H1 (cell line): Measurements from ENCODE around the gene DTNB. TPM values are rescaled to one million over a fixed set of nuclear protein-coding genes. Genes with fewer than 3 reads are reported as not detected.

ENCODE experiments used
- CTCF ChIA-PET: fragments of 300-600 bp; sonication (Branson Sonifier 250); formaldehyde crosslinking; loops from one replicate; lab custom pipeline; 2021; ENCODE audit not compliant: partially characterized antibody; lab: Charles Lee
- POLR2A ChIA-PET: fragments of 300-600 bp; sonication (Branson Sonifier 250); formaldehyde crosslinking; loops from one replicate; lab custom pipeline; 2021; ENCODE audit warnings: inconsistent platforms; ENCODE audit not compliant: partially characterized antibody; lab: Charles Lee
- DNase-seq, 2 experiments: peaks; one replicate each; pipeline versions ENCODE4 v3.0.0 to v3.0.0-alpha.2; 2010 to 2022; ENCODE audit warnings: low spot score in 2 of 2, low read depth in 1 of 2, mixed read lengths in 1 of 2
- FAIRE-seq: peaks from 2 replicates; lab custom pipeline; 2011; peaks lifted over from hg19 to GRCh38; lab: Jason Lieb, UNC
- H2AFZ ChIP-seq: 2 replicates; pipeline ENCODE4 v1.8.1; 2012; ENCODE audit warnings: low read length, inconsistent platforms
- H2AK5ac ChIP-seq: 2 replicates; pipeline ENCODE4 v1.6.1; 2013; ENCODE audit warnings: low read depth, low read length
- H2BK120ac ChIP-seq: replicated peaks from 2 replicates; pipeline ENCODE3; 2013; ENCODE audit warnings: low read depth, low read length, inconsistent platforms
- H2BK12ac ChIP-seq: 2 replicates; pipeline ENCODE4 v1.6.1; 2013; ENCODE audit warnings: low read depth, low read length
- H2BK15ac ChIP-seq: 2 replicates; pipeline ENCODE4 v1.6.1; 2013; ENCODE audit warnings: low read length
- H2BK20ac ChIP-seq: 2 replicates; pipeline ENCODE4 v1.6.1; 2013; ENCODE audit warnings: low read length
- H2BK5ac ChIP-seq: 2 replicates; pipeline ENCODE4 v1.6.1; 2013; ENCODE audit warnings: low read depth, low read length
- H3K14ac ChIP-seq: 2 replicates; pipeline ENCODE4 v1.6.1; 2013; ENCODE audit warnings: inconsistent platforms; ENCODE audit not compliant: insufficient read length
- H3K18ac ChIP-seq: 2 replicates; pipeline ENCODE4 v1.6.1; 2013; ENCODE audit warnings: low read length; ENCODE audit errors: extremely low read depth
- H3K23ac ChIP-seq: 2 replicates; pipeline ENCODE4 v1.6.1; 2013; ENCODE audit warnings: inconsistent platforms; ENCODE audit not compliant: insufficient read length
- H3K23me2 ChIP-seq: 2 replicates; pipeline ENCODE4 v1.6.1; 2013; ENCODE audit warnings: low read depth, low read length
- H3K27ac ChIP-seq: 2 replicates; pipeline ENCODE4 v1.6.1; 2011; ENCODE audit warnings: low read depth, low read length, inconsistent platforms
- H3K27me3 ChIP-seq, 4 experiments: replicated peaks in 1 of 4; 1 replicate in 1 of 4; 2 replicates in 3 of 4; pipeline versions ENCODE4 v1.6.1 to v1.8.1; 2011 to 2013; ENCODE audit warnings: low read length in 3 of 4, mild to moderate bottlenecking in 3 of 4, inconsistent platforms in 2 of 4, mixed read lengths in 2 of 4, moderate library complexity in 1 of 4; ENCODE audit not compliant: control insufficient read depth in 3 of 4, insufficient read depth in 3 of 4; ENCODE audit errors: extremely low read depth in 1 of 4
- H3K36me3 ChIP-seq, 4 experiments: 2 replicates each; pipeline versions ENCODE4 v1.6.1 to v1.8.1; 2011 to 2013; ENCODE audit warnings: mild to moderate bottlenecking in 4 of 4, low read length in 3 of 4, moderate library complexity in 2 of 4, control low read depth in 1 of 4, inconsistent platforms in 1 of 4; ENCODE audit not compliant: insufficient read depth in 4 of 4, control insufficient read depth in 2 of 4
- H3K4ac ChIP-seq: replicated peaks from 2 replicates; pipeline ENCODE3; 2013; ENCODE audit warnings: low read length, low read depth, mixed read lengths, inconsistent platforms; ENCODE audit not compliant: insufficient read length
- H3K4me1 ChIP-seq, 4 experiments: replicated peaks in 1 of 4; 1 replicate in 1 of 4; 2 replicates in 3 of 4; pipeline versions ENCODE4 v1.6.1 to v1.8.1; 2011 to 2013; ENCODE audit warnings: low read length in 3 of 4, inconsistent platforms in 2 of 4, mixed read lengths in 1 of 4; ENCODE audit not compliant: insufficient read depth in 4 of 4, control insufficient read depth in 3 of 4
- H3K4me2 ChIP-seq, 2 experiments: 2 replicates each; pipeline versions ENCODE4 v1.6.1 to v1.8.1; 2011 to 2013; ENCODE audit warnings: low read depth in 2 of 2, low read length in 2 of 2, control low read depth in 1 of 2, inconsistent platforms in 1 of 2, mild to moderate bottlenecking in 1 of 2; ENCODE audit not compliant: insufficient read depth in 1 of 2
- H3K4me3 ChIP-seq, 4 experiments: fragments of 200-600, 300-600 bp in 1 of 4; sonication (generic), shearing (Covaris generic), sonication (Bioruptor Twin) in 1 of 4; 2 replicates each; pipeline versions ENCODE4 v1.5.1 to v1.8.1; 2011 to 2016; ENCODE audit warnings: low read length in 4 of 4, low read depth in 3 of 4, control low read depth in 2 of 4, inconsistent platforms in 2 of 4, mild to moderate bottlenecking in 2 of 4, mixed read lengths in 1 of 4, moderate library complexity in 1 of 4; ENCODE audit not compliant: insufficient read depth in 2 of 4; ENCODE audit errors: extremely low read depth in 1 of 4
- H3K56ac ChIP-seq: replicated peaks from 2 replicates; pipeline ENCODE3; 2013; ENCODE audit warnings: low read depth, mild to moderate bottlenecking, mixed read lengths, low read length, inconsistent platforms; ENCODE audit not compliant: insufficient read length
- H3K79me1 ChIP-seq: 2 replicates; pipeline ENCODE4 v1.6.1; 2013; ENCODE audit warnings: low read depth, low read length, control low read depth
- H3K79me2 ChIP-seq, 2 experiments: 2 replicates each; pipeline versions ENCODE4 v1.6.1 to v1.8.1; 2012 to 2013; ENCODE audit warnings: low read length in 2 of 2, mild to moderate bottlenecking in 2 of 2, inconsistent platforms in 1 of 2; ENCODE audit not compliant: insufficient read depth in 2 of 2, control insufficient read depth in 1 of 2
- H3K9ac ChIP-seq, 4 experiments: replicated peaks in 1 of 4; 1 replicate in 1 of 4; 2 replicates in 3 of 4; pipeline versions ENCODE4 v1.6.1 to v1.8.1; 2011 to 2013; ENCODE audit warnings: low read depth in 3 of 4, low read length in 3 of 4, control low read depth in 2 of 4, mild to moderate bottlenecking in 2 of 4, moderate library complexity in 2 of 4, inconsistent platforms in 1 of 4; ENCODE audit errors: extremely low read depth in 1 of 4
- H3K9me3 ChIP-seq, 2 experiments: 2 replicates each; pipeline versions ENCODE4 v1.6.1 to v1.8.1; 2012 to 2013; ENCODE audit warnings: mild to moderate bottlenecking in 2 of 2, moderate library complexity in 2 of 2, control low read depth in 1 of 2, inconsistent platforms in 1 of 2, low read depth in 1 of 2, low read length in 1 of 2, mixed read lengths in 1 of 2; ENCODE audit not compliant: insufficient read depth in 2 of 2
- H4K20me1 ChIP-seq, 2 experiments: replicated peaks in 1 of 2; 2 replicates each; pipeline versions ENCODE3 to v1.8.1; 2011 to 2013; ENCODE audit warnings: inconsistent platforms in 2 of 2, low read length in 2 of 2, mild to moderate bottlenecking in 1 of 2; ENCODE audit not compliant: insufficient read depth in 2 of 2, control insufficient read depth in 1 of 2
- H4K5ac ChIP-seq: 2 replicates; pipeline ENCODE4 v1.6.1; 2013; ENCODE audit warnings: low read length, low read depth, mixed read lengths, inconsistent platforms; ENCODE audit not compliant: insufficient read length
- H4K8ac ChIP-seq: 2 replicates; pipeline ENCODE4 v1.8.0; 2013; ENCODE audit warnings: mild to moderate bottlenecking, moderate library complexity, low read length, inconsistent platforms; ENCODE audit not compliant: insufficient read depth; ENCODE audit errors: extremely low read depth
- H4K91ac ChIP-seq: replicated peaks from 2 replicates; pipeline ENCODE3; 2013; ENCODE audit warnings: low read length, mixed read lengths, inconsistent platforms; ENCODE audit not compliant: insufficient read length
- whole genome bisulfite sequencing, 2 experiments: shearing (Covaris generic) in 1 of 2; methylation state at CpG; one replicate each; pipeline versions ENCODE4 v1.1.6 to v1.1.7; 2013 to 2015; ENCODE audit warnings: low lambda C conversion rate in 2 of 2, mixed read lengths in 2 of 2, inconsistent platforms in 1 of 2, low coverage in 1 of 2, missing lambda C conversion rate in 1 of 2; ENCODE audit not compliant: insufficient replicate concordance in 2 of 2, insufficient coverage in 1 of 2, insufficient read length in 1 of 2; ENCODE audit errors: extremely low coverage in 1 of 2, missing lambda C conversion rate in 1 of 2; 5-methylcytosine and 5-hydroxymethylcytosine counted together
- polyA plus RNA-seq, 7 experiments: library from polyadenylated mRNA; depleted of rRNA in 3 of 7; stranded (reverse) in 5 of 7; unstranded in 2 of 7; fragments of >200 nt in 5 of 7; fragments of 200-250 nt in 2 of 7; gene quantifications; 1 replicate in 5 of 7; 2 replicates in 1 of 7; 4 replicates in 1 of 7; pipeline versions ENCODE4 v1.2.1 to v1.2.3, GENCODE V29; 2011 to 2013; ENCODE audit warnings: missing spikeins in 2 of 7, mixed read lengths in 2 of 7
- total RNA-seq: library from RNA; stranded (reverse); fragmentation: NEBNext Ultra II Directional; extraction: Animal tissue kit (Norgen Biotek cat#: 25700); gene quantifications from 2 replicates; pipeline ENCODE4 v1.2.1, GENCODE V29; 2021
- TF ChIP-seq, protein P1 (sequence below): IDR thresholded peaks from 2 replicates; pipeline ENCODE4 v1.6.1; 2011; ENCODE audit warnings: low read length, improper control_type of control experiment

DTNB gene
- total and polyA plus RNA-seq, 2 of the 8 experiments (the other 6 are each of a cell fraction or from before 2014, with no cell fraction given) = 39.6 to 49.5 TPM

DNA sequence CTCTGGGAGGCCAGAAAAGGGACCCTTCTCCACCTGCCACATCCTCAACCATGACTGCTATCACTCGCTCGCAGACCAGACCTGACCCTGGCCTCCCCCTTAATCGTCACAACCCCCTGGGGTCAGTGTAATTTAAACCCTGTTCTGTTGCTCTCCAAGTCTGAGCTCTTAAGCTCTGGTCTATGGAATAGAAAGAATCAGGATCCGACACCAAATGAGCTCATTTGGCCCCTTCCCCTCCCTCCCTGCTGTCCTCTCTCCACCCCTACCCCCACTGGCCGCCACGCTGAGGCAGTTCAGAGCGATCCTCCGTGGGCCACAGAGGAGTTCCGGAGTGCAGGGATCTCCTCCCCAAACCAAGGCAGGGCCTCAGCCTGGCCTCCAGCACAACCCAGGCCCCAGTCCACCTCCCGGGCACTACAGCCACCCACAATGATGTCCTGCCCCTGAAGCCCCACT, 337.0 kb downstream of the DTNB start:
- Histone ChIP-seq H2AFZ (no peak overlapping the region), H3K23me2 (peaks cover 9% of the 10 kb centered on the region; the same call in 1 of the 2 replicates), H3K9ac (no peak overlapping the region), H3K23ac (no peak overlapping the region), H4K91ac (no peak overlapping the region), H4K20me1 (peaks cover 3 to 11% of the 10 kb centered on the region in 2 experiments), H3K9me3 (no peaks in the 10 kb centered on the region), H2BK5ac (peak overlapping the region; percentile 1; the same call in 1 of the 2 replicates), H2BK120ac (no peak overlapping the region), H2AK5ac (peak overlapping the region; percentile 60; the same call in 1 of the 2 replicates), H3K79me2 (peaks cover 0 to 4% of the 10 kb centered on the region in 2 experiments; a peak in 1 of 4 replicates), H2BK20ac (no peak overlapping the region), H3K27ac (no peak overlapping the region), H4K8ac (no peak overlapping the region), H3K56ac (no peak overlapping the region), H3K27me3 (peaks cover 0 to 8% (median 2%) of the 10 kb centered on the region in 4 experiments; a peak in 3 of 7 replicates), H3K4me1 (peaks cover 18 to 54% (median 33%) of the 10 kb centered on the region in 4 experiments), H3K4me2 (peak overlapping the region; percentile 6 to 52), H3K18ac (peak overlapping the region; percentile 83), H2BK12ac (0 out of 2 replicates have a peak overlapping the region, but pooled peaks have one; percentile 22), H3K14ac (no peak overlapping the region), H3K4ac (no peak overlapping the region), H3K4me3 (no peak overlapping the region), H3K79me1 (peaks cover 3% of the 10 kb centered on the region), H4K5ac (no peak overlapping the region), H3K36me3 (no peaks in the 10 kb centered on the region), H2BK15ac (peak overlapping the region; percentile 72; the same call in 1 of the 2 replicates)
- DNase-seq = no peak
- FAIRE-seq = no peak
- ChIA-PET CTCF (interaction anchor here (1.2 to 11.4 kb wide), 7 partner anchors 9 to 44 kb away, joined by 4 to 178 read pairs (median 6); no protein-coding TSS in a partner anchor), POLR2A (interaction anchor here (1.1 to 2.0 kb wide), 3 partner anchors 13 to 71 kb away, joined by 3 to 5 read pairs (median 4); no protein-coding TSS in a partner anchor)
- 42% methylated on average over 8 of the region's 10 CpGs; no CpG with 5 or more reads in 1 of the 2 experiments for WGBS, 2 experiments
- TF ChIP-seq, protein P1, sequence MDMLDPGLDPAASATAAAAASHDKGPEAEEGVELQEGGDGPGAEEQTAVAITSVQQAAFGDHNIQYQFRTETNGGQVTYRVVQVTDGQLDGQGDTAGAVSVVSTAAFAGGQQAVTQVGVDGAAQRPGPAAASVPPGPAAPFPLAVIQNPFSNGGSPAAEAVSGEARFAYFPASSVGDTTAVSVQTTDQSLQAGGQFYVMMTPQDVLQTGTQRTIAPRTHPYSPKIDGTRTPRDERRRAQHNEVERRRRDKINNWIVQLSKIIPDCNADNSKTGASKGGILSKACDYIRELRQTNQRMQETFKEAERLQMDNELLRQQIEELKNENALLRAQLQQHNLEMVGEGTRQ = no peak
